ENCODE measurements around the gene POLR1E. TPM values are rescaled to one million over a fixed set of nuclear protein-coding genes. Genes with fewer than 3 reads are reported as not detected.

The POLR1E gene
- total RNA-seq, 1 experiment from 2014 or later, result 31.4 TPM

GRCh38 chr9:37491939-37492338 lies 6.2 kb downstream of the POLR1E start (continued):
- TF ChIP-seq TP53 (CRISPR knock-in tag; IDR thresholded peaks at IDR 0.05) (no peak), ZSCAN18 (CRISPR knock-in tag; IDR thresholded peaks at IDR 0.05) (no peak), ZNF416 (CRISPR knock-in tag; IDR thresholded peaks at IDR 0.05) (no peak), TEAD4 (CRISPR knock-in tag; IDR thresholded peaks at IDR 0.05) (no peak), SP1 (CRISPR knock-in tag; conservative IDR thresholded peaks at IDR 0.05) (no peak), CREB1 (CRISPR knock-in tag; IDR thresholded peaks at IDR 0.05) (no peak), JAZF1 (CRISPR knock-in tag; IDR thresholded peaks at IDR 0.05) (no peak), E2F5 (CRISPR knock-in tag; IDR thresholded peaks at IDR 0.05) (no peak), ERG (CRISPR knock-in tag; IDR thresholded peaks at IDR 0.05) (no peak), NR3C1 (CRISPR knock-in tag; conservative IDR thresholded peaks at IDR 0.05; ENCODE audit: low read depth) (no peak)

GRCh38 chr9:37495571-37495970 lies 9.8 kb downstream of the POLR1E start:
- no peak for ATAC-seq
- CTCF ChIA-PET, result no interaction called here

More at GRCh38 chr9:37495571-37495970, 9.8 kb downstream of the POLR1E start:
- TF ChIP-seq IRF2 (CRISPR knock-in tag; IDR thresholded peaks at IDR 0.05; ENCODE audit: borderline replicate concordance, low read depth), result no peak
- no peak for TF ChIP-seq NR1H2 (CRISPR knock-in tag; IDR thresholded peaks at IDR 0.05)
- no peak for TF ChIP-seq SP1 (CRISPR knock-in tag; conservative IDR thresholded peaks at IDR 0.05)
- no peak for TF ChIP-seq RORB (CRISPR knock-in tag; IDR thresholded peaks at IDR 0.05)
- no peak for TF ChIP-seq SOX15 (CRISPR knock-in tag; IDR thresholded peaks at IDR 0.05)
- TF ChIP-seq ESRRA (CRISPR knock-in tag; IDR thresholded peaks at IDR 0.05; ENCODE audit: borderline replicate concordance), result no peak
- no peak for TF ChIP-seq FOXP1 (CRISPR knock-in tag; IDR thresholded peaks at IDR 0.05; ENCODE audit: borderline replicate concordance)
- no peak for TF ChIP-seq ZNF281 (CRISPR knock-in tag; IDR thresholded peaks at IDR 0.05)
- TF ChIP-seq JAZF1 (CRISPR knock-in tag; IDR thresholded peaks at IDR 0.05), result no peak
- no peak for TF ChIP-seq ATF6 (CRISPR knock-in tag; IDR thresholded peaks at IDR 0.05)
- H3K36me3 Mint-ChIP-seq, result peaks cover 82% of the 10 kb centered on the region
- H3K9me3 Mint-ChIP-seq, result no peaks in the 10 kb centered on the region
- POLR2A ChIA-PET, result no interaction called here
- H3K27me3 Mint-ChIP-seq (ENCODE audit: low read depth), result no peaks in the 10 kb centered on the region
- no peak for DNase-seq (ENCODE audit: low spot score)
- H3K4me1 Mint-ChIP-seq, result no peaks in the 10 kb centered on the region
- H3K4me3 Mint-ChIP-seq, result no peak overlapping the region
- H3K27ac Mint-ChIP-seq, result no peak overlapping the region

Measured in WTC11 (cell line).